HG02571 (cell line): Measurements from ENCODE around the gene OR8G1.
"Not testable (repeated sequence)": the region's sequence is repeated elsewhere in the genome, so short reads cannot be mapped to it uniquely, and the experiment has no call there.

Experiments
- ATAC-seq: cut with Tn5 transposase; IDR thresholded peaks from one replicate; pipeline ENCODE4 v1.9.1; 2021; ENCODE audit warnings: mild to moderate bottlenecking, moderate library complexity; ENCODE audit not compliant: unreplicated experiment

OR8G1 gene

GRCh38 chr11:124233376-124233775 is 7.5 kb upstream of the OR8G1 start:
- ATAC-seq = no peak

DNA sequence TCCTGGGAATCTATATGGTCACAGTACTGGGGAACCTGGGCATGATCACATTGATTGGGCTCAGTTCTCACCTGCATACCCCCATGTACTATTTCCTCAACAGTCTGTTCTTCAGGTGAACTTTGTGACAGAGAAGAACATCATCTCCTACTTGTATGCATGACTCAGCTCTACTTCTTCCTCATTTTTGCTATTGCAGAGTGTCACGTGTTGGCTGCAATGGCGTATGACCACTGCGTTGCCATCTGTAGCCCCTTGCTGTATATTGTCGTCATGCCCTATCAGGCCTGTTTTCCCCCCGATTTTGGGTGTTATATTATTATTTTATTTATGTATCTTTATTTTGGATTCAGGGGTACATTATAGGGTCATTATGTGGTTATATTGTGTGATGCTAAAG is 2.4 kb upstream of the OR8G1 start:
- no peak for ATAC-seq

- not testable (repeated sequence) for ATAC-seq
These were observed 9.0 kb downstream of the OR8G1 start for GRCh38 chr11:124249869-124250268.

GRCh38 chr11:124256076-124256475 is 15.2 kb downstream of the OR8G1 start, which contains the start of gene OR8G5:
OR8G5 (plus strand) TSS chr11:124256376; CDS start chr11:124264932, 8,556 bp downstream.
- ATAC-seq = no peak

- not testable (repeated sequence) for ATAC-seq
These were observed 24.1 kb downstream of the OR8G1 start for GRCh38 chr11:124265041-124265440.

DNA sequence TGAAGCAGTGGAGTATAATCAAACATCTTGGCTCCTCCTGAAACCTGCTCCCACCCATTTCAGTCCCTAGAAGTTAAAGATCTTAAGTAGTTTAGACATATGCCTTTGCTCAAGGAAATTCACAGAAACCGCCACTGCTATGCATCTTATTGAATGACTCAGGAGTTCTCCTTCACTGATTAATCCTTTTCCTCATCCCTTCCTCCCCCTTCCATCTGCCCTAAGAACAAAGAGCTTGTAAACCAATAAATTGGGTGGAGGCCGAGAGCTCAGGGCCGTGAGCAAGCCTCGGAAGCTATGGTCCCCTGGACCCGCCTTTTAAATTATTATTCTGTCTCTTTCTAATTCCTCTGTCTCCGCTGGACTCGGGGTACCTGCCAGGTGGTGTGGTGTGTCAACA is 30.0 kb downstream of the OR8G1 start:
- not testable (repeated sequence) for ATAC-seq

GRCh38 chr11:124274000-124274399 is 33.1 kb downstream of the OR8G1 start:
- no peak for ATAC-seq

- no peak for ATAC-seq
These were observed 35.2 kb downstream of the OR8G1 start for GRCh38 chr11:124276081-124276480.

GRCh38 chr11:124277207-124277606 is 36.3 kb downstream of the OR8G1 start:
- ATAC-seq = no peak

DNA sequence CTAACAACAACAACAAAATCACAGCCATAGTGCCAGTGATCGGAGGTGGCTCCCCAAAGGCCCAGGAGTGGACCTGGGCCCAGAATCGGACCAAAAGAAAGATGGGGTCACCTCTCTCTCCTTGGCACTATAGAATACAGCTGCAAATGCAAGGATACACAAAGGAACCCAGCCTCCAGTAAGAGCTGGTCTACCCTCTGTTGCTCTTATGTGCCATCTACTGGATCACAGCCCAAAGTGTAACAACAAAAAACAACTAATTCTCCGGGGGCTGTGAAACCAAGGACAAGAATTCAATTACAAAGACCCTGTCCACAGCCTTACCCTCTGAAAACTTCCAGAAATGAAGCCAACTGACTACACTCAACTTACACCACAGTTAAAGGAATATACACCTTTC is 36.9 kb downstream of the OR8G1 start:
- no peak for ATAC-seq

- ATAC-seq = no peak
These were observed 37.4 kb downstream of the OR8G1 start for GRCh38 chr11:124278261-124278660.

GRCh38 chr11:124285610-124286344 is 44.9 kb downstream of the OR8G1 start:
- no peak for ATAC-seq

GRCh38 chr11:124294687-124295086 is 53.8 kb downstream of the OR8G1 start:
- no peak for ATAC-seq

GRCh38 chr11:124296016-124296415 is 55.1 kb downstream of the OR8G1 start:
- ATAC-seq = no peak

DNA sequence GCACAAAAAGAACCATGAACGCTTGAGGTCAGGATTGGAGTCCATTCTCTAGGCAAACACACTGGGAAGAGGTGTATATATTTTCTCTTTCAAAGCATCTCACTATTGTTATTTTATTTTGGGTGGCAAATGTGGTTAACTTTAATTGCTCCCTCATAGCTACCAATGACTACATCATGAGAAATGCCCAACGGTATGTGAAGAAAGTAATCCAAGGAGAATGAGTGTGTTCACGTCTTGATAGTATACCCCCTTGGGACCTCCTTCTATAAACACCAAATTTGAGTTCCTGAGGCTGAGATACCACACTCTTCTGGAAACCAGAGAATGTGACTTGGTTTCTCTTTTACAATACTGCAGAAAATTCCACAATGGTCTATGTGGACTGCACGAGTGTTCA is 57.0 kb downstream of the OR8G1 start:
- no peak for ATAC-seq

DNA sequence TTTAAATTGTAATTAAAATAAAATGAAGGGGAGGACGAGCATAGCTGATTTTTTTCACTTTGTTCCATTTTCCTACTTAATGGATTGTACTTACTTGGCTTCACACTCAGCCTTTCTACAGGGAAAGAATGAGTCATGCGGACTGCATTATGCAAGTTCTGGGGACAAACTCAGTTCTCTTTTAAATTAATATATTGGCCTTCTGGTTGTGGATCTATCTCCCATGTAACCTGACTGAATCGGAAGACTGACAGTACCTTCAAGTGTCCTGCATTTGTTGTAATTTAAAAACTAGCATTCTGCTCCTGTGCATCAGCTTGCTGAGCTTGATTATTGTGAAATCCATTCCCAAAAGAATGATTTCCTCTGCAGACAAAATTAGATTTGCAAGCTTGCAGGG is 60.7 kb downstream of the OR8G1 start:
- no peak for ATAC-seq

GRCh38 chr11:124302347-124303125 is 61.6 kb downstream of the OR8G1 start:
- ATAC-seq = no peak
